B cell (primary cell): ENCODE results near the gene BATF3.
"Not testable (repeated sequence)": the region's sequence is repeated elsewhere in the genome, so short reads cannot be mapped to it uniquely, and the experiment has no call there.

Experiments used
- CTCF ChIP-seq: fragments of 200-600 bp; IDR thresholded peaks from one replicate; pipeline ENCODE4 v1.8.0; 2022; ENCODE audit warnings: antibody characterized with exemption, mild to moderate bottlenecking
- EZH2 ChIP-seq: IDR thresholded peaks from 2 replicates; pipeline ENCODE4 v1.6.1; 2012; ENCODE audit warnings: borderline replicate concordance, low read depth, mild to moderate bottlenecking, moderate library complexity, low read length; ENCODE audit not compliant: insufficient read depth, poor library complexity, severe bottlenecking

- TF ChIP-seq EZH2, CTCF: not testable (repeated sequence)
Measured at GRCh38 chr1:212711974-212712373, 12.3 kb upstream of the BATF3 start.
